Measurements from ENCODE around the gene MVK.
A peak's percentile ranks its signal among the peaks of the same experiment; 100 is the strongest.
"Not testable (repeated sequence)": the region's sequence is repeated elsewhere in the genome, so short reads cannot be mapped to it uniquely, and the experiment has no call there.

Gene MVK

DNA sequence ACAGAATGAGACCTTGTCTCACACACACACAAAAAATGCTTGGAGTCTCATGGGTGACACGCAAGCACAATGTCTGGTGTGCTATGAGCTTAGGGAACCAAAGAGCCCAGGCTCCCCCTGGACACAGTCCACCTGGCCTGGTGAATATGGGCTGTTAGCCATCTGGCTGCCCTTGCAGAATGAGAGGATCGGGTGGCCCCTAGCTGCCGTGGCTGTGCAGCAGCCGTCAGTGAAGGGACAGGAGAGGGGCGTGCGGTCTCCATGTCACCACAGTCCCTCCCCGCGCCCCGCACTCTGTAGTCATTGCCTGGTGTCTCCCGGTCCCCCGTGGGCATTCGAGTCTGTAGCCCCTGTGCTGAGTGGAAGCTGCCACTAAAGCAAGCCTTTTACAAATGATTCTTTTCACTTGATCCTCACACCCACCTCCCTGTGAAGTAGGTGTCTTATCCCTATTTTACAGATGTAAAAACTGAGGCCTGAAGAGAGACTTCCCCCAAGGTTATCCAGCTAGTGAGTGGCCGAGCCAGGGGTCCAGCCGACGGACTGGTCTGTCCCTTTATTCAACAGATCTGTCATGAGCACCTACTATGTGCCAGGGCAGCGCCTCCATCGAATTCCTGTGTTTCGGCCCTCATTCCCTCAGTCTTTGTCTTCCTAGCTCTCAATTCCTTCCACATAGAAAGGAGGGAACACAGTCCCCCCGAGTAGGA lies 18.8 kb downstream of the MVK start:
- no peak for DNase-seq

DNA sequence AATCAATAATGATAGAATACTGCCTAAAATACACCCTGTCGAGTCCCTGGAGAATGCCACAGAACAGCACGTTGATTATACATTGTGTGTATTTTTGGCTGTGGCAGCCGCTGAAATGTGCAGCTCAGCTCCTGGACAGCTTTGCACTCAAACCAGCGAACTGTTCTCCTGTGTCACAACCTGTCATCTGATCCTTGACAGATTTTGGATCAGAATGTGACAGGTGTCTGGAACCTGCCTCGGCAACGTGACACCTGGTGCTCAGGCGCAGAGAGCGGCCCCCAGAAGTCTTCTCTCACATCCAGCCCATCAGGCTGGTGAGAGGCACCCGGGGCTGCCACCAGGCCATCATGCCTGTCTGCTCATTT lies 19.3 kb downstream of the MVK start:
- no peak for DNase-seq

DNA sequence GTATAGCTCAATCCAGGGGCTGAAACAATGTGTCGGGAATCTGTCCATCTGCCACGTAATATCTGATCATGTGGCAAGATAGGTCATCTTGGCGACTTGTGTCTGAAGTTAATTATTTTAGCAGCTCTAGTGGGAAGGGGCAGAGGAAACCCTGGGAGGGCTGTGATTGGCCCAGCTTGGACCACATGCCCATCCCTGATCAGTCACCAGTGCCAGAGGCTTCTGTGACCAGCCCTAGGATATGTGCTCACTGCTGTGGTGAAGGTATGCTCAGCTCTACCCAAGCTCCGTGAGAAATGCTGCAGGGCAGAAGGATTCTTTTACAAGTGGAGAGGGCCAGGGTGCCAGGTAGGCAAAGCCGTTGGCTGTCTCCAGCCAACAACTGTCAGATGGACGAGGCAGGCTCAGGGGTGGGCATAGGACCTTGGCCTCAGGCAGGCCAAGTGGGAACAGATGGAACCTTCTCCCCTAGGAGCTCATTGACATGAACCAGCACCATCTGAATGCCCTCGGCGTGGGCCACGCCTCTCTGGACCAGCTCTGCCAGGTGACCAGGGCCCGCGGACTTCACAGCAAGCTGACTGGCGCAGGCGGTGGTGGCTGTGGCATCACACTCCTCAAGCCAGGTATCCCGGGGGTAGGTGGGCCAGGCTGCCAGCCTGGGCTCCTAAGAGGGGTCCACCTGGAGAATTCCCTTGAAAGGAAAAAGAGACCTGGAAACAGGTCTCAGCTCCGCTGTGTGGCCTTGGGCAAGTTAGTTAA lies 21.1 kb downstream of the MVK start:
- no peak for DNase-seq

GRCh38 chr12:109595321-109595902 lies 21.8 kb downstream of the MVK start:
- DNase-seq, result no peak

DNA sequence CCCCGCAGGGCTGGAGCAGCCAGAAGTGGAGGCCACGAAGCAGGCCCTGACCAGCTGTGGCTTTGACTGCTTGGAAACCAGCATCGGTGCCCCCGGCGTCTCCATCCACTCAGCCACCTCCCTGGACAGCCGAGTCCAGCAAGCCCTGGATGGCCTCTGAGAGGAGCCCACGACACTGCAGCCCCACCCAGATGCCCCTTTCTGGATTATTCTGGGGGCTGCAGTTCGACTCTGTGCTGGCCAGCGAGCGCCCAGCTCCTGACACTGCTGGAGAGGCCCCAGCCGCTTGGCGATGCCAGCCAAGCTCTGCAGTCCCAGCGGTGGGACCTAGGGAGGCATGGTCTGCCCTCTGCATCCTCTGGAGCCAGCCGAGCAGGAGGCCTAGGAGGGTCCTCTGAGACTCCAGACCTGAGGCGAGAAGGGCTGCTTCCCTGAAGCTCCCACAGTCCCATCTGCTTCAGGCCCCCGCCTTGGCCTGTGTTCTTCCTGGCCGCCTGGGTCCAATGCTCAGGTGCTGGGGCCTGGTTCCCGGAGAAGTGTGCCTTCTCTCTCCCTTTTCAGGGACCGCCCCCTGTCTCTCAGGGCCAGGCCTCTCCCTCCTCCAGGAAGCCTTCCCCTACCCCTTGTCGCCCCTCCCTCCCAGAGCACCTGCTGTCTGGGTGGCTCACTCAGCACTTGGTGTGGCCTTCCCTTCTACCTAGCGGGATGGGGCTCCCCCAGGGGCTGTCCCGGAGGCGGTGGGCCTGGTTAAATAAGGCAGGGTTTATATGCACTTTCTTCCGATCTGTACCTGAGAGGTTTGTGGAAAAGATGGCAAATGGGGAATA lies 23.0 kb downstream of the MVK start:
- DNase-seq, result no peak

DNA sequence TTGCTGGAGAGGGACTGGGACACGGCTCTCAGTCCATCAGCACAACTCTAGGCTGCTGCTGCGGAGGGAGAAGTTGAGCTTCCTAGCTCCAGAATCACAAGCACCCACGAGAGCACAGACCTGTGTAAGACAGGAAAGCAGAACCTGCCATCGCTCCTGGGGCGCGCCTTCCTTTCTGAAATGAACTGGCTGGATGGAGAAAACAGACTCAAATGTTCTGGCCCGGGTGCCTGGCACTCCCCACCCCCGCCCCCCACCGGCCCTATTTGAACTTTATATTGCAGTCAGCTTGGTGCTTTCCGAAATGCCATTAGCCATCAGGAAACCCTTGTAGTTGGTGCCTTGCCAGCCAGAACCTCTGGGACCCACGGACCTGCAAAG lies 23.8 kb downstream of the MVK start:
- no peak for DNase-seq

GRCh38 chr12:109597795-109598427 lies 24.3 kb downstream of the MVK start:
- peak; percentile 68 for DNase-seq

- DNase-seq, result no peak
Observed at GRCh38 chr12:109598428-109598854, 24.8 kb downstream of the MVK start.

DNA sequence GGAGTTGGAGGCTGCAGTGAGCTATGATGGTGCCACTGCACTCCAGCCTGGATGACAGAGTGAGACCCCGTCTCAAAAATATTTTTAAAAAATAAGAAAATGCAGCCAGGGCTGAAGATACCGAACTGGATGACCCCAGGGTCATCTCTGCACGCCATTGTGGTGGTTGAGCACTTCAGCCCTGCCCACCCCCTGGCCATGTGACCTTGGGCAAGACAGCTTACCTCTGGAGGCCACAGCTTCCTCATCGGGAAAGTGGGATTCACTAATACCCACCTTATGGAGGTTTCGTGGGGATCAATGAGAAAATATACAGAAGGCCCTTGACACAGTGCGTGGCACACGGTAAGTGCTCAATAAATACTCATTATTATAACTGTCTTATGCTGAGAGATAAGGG lies 25.5 kb downstream of the MVK start:
- no peak for DNase-seq

GRCh38 chr12:109600481-109600880 lies 26.9 kb downstream of the MVK start:
- no peak for DNase-seq

DNA sequence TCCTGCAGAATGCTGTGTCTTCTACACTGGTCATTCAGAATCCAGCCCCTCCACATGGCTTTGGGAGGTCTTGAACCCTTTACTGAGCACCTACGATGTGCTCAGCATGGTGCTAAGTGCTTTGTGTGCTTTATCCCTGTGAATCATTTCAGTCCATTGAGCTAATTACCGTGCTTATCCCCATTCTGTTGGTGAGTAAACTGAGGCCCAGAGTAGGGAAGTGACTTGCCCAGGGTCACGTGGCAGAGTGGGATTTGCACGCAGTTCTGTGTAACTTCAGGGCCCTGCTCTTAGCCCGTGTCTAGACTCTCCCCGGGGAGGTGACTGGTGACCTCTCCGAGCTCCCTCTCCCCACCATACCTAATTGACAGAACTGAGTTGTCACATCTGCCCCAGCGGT lies 27.4 kb downstream of the MVK start:
- DNase-seq, result no peak

DNA sequence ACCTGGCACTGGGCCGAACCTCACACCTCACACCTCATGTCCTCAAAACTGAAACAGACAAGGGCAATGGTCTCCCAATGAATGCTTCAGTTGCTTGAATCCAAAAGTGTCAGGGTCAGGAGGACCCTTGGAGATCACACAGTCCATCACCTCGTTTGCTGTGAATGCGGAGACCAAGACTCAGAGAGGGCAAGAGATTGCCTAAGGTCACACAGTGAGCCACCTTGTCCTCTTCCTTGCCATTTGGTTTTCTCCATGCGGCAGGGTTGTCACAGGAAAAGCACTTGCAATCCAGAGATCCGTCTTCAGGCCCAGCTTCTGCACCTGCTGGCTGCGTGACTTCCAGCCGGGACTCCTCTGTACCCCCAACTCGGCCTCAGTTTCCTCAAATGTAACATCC lies 28.0 kb downstream of the MVK start:
- DNase-seq, result no peak

DNA sequence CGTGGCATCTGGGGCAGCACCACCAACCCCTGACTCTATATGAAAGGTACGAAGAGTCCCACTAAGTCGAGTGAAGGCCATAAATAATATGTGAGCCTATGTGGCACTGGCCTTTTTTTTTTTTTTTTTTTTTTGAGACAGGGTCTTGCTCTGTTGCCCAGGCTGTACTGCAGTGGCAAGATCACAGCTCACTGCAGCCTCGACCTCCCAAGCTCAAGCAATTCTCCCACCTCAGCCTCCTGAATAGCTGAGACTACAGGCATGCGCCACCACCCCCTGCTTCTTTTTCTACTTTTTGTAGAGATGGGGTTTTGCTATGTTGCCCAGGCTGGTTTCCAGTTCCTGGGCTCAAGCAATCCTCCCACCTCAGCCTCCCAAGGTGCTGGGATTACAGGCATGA lies 28.5 kb downstream of the MVK start:
- not testable (repeated sequence) for DNase-seq

DNA sequence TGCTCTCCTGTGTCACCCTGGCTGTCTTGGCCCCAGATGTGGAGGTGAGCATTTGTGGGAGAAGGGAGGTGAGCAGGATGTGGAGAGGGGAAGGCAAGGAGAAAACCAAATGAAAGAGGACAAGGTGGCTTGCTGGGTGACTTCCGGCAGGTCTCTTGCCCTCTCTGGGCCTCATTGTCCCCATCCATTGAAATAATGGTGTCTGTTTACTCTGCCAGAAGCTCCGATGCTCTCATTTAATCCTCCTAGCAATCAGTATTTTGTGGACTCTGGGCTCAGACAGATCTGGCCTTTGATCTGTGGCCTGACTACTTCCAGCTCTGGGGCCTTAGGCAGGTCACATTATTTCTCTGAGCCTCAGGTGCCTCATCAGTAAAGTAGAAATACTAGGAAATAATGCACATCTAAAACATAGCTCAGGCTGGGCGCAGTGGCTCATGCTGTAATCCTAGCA lies 30.6 kb downstream of the MVK start:
- no peak for DNase-seq

DNA sequence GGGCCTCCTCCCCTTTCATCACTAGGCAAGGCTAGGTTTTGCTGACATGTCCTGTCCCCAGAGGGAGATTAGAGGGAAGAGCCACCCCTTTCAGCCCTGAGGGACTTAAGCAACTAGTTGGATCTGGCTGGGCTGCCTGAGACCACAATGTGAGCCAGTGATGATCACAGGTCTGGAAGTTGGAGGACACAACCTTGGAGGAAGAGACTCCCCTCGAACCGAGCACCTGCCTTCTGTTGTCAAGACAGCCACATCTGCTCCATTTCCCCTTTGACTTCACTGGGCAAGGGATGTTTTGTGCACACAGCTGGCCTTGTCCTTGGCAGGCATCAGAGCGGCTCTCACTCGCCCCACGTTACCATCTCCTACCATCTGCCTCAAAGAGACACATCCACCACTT lies 31.4 kb downstream of the MVK start:
- DNase-seq, result no peak

DNA sequence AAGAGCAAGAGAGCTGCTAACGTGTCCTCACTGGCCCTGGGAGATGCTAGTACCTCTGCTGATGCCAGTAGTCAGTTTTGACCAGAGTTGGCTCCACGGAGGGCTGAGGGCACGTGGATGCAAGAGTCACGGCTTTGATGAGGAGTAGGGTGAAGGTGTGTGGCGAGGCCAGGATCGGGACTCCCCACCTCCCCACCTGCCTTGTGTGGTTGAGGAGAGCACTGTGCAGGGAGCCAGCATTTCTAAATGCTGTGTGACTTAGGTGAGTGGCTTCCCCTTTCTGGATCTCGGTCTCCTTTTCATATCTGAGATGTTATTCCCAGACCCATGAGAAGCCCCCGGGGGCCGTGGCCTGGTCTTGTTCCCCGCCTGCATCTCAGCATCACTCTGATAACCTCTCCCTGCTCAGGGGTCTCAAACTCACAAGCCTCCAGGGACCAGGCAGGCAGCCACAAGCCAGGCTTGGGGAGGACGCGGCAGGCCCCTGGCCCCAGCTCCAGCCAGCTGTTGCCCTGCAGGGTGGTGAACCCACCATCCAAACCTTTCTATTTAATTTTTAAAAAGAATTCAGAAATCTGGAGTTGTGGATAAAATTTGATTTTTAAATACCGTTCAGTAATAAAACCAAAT lies 32.1 kb downstream of the MVK start:
- DNase-seq, result no peak

GRCh38 chr12:109606320-109607028 lies 32.9 kb downstream of the MVK start:
- no peak for DNase-seq

- DNase-seq, result no peak
Observed at GRCh38 chr12:109607618-109608017, 34.0 kb downstream of the MVK start.

DNA sequence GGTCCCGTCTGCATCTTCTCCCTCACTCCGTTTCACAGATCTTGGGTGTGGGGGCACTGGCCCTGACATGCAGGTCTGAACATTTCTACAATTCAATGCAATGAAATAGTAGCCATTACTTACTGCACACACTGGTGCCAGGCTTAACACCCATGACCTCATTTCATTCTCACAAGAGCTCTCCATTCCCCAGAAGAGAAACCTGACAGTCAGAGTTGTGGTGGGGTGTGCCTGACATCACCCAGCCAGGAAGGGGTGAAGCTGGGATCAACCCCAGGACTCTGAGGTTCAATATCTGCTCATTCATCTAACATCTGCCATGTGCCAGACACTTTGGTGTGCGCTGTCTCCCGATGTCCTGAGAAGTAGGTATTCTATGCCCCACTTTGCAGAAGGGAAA lies 34.7 kb downstream of the MVK start:
- no peak for DNase-seq

DNA sequence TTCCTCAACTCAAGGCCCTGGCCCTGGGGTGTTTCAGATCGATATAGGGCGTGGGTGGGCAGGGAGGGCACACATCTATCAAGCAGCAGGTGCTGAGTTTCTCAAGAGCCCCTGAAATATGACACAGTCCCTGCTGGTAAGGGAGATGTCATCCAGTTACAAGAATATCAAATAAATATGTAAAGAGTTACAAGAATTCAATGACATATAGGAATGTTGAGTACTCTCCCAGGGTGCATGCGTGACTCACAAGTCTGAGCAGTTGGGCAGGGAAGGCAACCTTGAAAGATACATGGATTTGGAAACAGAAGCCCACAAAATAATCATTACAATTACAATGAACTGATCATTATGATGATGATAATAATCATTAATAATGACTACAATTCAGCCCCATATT lies 35.2 kb downstream of the MVK start:
- no peak for DNase-seq

- DNase-seq, result no peak
Observed at GRCh38 chr12:109609342-109609741, 35.7 kb downstream of the MVK start.

DNA sequence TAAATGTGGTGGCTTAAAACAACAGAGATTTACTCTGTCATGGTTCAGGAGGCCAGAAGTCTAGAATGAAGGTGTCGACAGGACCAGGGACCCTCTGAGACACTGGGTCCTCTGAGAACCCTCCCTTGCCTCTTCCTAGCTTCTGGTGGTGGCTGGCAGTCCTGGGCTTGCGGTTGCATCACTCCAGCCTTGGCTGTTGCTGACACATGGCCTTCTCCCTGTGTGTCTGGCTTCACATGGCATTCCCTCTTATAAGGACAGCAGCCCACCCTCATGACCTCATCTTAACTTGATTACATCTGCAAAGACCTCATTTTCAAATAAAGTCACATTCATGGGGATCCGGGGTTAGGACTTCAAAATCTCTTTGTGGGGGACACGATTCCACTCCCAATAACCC lies 36.9 kb downstream of the MVK start:
- DNase-seq, result no peak

All from activated T-cell treated with anti-CD3 and anti-CD28 coated beads, Interleukin-2, amount 50 U/mL, for 1 hour (primary cell).